ENCODE measurements around the gene CAV3.
A peak's percentile ranks its signal among the peaks of the same experiment; 100 is the strongest.

Gene CAV3

GRCh38 chr3:8755097-8755496 is 21.5 kb downstream of the CAV3 start:
- DNase-seq (ENCODE audit: low read depth) = no peak
- TF ChIP-seq CTCF (conservative IDR thresholded peaks at IDR 0.05; ENCODE audit: low read depth, low read length) = no peak
- no peak overlapping the region for H3K4me3 ChIP-seq (ENCODE audit: low read depth, low read length)

- DNase-seq (ENCODE audit: low read depth) = peak; percentile 47
- TF ChIP-seq CTCF (conservative IDR thresholded peaks at IDR 0.05; ENCODE audit: low read depth, low read length) = peak; percentile 63
These were observed 22.1 kb downstream of the CAV3 start for GRCh38 chr3:8755564-8756237.

DNA sequence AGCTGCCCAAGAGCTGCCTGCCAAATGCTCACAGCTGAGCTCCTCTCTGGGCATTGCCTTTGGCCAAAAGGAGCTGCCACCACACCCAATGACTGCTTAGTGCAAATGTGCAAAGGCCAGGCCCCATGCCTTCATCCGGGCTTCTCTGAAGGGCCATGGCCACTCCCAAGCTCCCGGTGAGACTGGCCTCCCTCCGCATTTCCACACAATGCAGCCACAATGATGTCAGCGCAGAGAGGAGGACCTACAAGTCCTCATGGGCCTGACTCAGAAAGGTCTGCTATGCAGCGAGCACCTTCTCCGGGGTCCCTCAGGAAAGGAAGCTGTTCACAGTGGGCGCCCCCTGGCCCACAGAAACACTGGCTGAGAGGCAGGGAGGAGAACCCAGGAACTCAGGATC is 23.1 kb downstream of the CAV3 start:
- no peak for TF ChIP-seq CTCF (conservative IDR thresholded peaks at IDR 0.05; ENCODE audit: low read depth, low read length)

More at GRCh38 chr3:8755564-8756237, 22.1 kb downstream of the CAV3 start:
- H3K4me3 ChIP-seq (ENCODE audit: low read depth, low read length) = no peak overlapping the region

DNA sequence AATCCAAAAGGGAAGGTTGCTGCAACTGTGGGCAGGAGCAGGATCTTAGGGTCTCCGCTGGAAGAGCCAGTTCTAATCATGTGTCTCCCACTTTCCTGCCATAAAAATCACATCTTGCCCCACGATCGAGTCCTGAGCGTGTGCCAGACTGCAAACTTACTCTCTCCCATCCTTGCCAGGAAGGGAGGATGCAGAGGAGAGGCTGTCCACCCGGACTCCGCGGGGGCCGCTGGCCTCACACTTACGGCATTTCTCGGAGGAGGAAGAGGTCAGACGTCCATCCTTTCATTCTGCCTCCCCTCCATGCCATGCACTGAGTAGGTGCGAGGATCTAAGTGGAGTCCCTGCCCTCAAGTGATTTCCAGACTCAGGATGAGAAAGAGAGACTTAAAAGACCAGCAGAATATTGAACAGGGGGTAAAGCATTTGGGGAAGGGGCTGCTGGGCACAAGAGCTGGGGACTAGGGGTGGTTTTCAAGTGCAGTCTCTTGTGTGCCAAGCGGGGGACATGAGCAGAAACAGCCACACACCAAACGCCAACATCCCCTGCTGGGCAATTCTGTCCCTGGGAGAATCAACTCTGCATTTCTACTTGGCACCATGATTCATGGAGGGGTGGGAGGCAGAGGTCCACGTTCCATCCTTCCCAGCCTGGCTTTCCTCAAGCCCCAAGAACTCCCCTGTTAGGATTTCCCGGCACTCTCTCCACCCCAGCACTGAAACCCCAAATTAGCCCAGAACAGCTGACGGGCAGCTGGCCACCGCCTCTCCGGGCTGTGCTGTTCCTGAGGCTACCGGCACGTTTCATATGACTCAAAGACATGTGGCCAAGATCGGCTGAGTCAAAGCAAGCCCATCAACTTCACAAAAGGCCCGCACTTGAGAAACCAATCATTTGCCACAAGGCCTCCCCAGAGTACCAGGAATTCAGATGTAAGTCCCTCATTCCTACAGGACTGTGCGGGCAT is 24.2 kb downstream of the CAV3 start:
- peak; percentile 39 for DNase-seq (ENCODE audit: low read depth)
- no peak for TF ChIP-seq CTCF (conservative IDR thresholded peaks at IDR 0.05; ENCODE audit: low read depth, low read length)
- no peak overlapping the region for H3K4me3 ChIP-seq (ENCODE audit: low read depth, low read length)

More for the DNA sequence above, 23.1 kb downstream of the CAV3 start:
- peak; percentile 24 for DNase-seq (ENCODE audit: low read depth)
- no peak overlapping the region for H3K4me3 ChIP-seq (ENCODE audit: low read depth, low read length)

GRCh38 chr3:8759038-8759707 is 25.6 kb downstream of the CAV3 start:
- no peak overlapping the region for H3K4me3 ChIP-seq (ENCODE audit: low read depth, low read length)
- TF ChIP-seq CTCF (conservative IDR thresholded peaks at IDR 0.05; ENCODE audit: low read depth, low read length) = no peak
- DNase-seq (ENCODE audit: low read depth) = no peak

DNA sequence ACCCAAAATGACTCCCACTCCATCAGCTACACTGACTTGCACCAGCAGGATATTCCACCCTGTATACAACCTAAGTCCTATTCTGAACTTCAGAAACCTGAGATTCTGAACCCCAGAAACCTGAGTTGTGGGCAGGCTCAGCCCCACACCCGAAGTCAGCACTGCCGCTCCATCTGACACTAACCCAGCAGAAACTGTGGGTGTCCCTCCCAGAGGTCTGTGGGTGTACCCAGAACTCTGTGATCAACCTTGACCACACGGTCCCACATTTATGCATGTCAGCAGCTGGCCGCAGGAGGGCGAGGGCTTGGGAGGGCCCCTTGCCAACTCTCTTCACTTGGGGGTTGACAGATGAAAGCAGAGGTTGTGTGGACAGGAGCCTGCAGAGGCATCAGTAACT is 26.5 kb downstream of the CAV3 start:
- TF ChIP-seq CTCF (conservative IDR thresholded peaks at IDR 0.05; ENCODE audit: low read depth, low read length) = no peak
- no peak for DNase-seq (ENCODE audit: low read depth)
- no peak overlapping the region for H3K4me3 ChIP-seq (ENCODE audit: low read depth, low read length)

Measured in choroid plexus epithelial cell (primary cell).